Measurements from ENCODE around the gene COQ5. TPM values are rescaled to one million over a fixed set of nuclear protein-coding genes. Genes with fewer than 3 reads are reported as not detected.
A peak's percentile ranks its signal among the peaks of the same experiment; 100 is the strongest.

The COQ5 gene
- total and polyA plus RNA-seq, 3 experiments from 2014 or later: 37.5 to 39.7 (median 39.0) TPM

DNA sequence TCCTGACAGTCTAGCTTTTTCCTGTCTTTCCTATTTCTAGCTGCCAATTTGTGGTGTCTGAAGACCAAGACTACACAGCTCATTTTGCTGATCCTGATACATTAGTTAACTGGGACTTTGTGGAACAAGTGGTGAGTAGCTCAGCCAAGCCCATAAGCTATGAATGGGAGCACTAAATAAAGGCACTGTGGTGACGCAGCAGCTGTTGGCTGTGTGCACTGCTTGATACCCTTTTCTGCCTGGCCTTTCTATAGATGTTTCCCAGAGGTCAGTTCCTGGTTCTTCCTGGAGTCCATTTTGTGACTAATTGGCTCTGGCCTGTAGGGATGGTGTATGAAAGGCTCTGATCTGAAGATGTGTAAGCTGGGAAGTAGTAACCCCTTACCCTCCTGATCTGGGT, 25.7 kb upstream of the COQ5 start:
- no peaks in the 10 kb centered on the region for H3K4me1 ChIP-seq (ENCODE audit: insufficient read depth, low read length)
- Mint-ChIP-seq H3K9me3 (no peaks in the 10 kb centered on the region), H3K27me3 (no peaks in the 10 kb centered on the region), H3K4me3 (no peak overlapping the region), H3K27ac (peak overlapping the region in 2 of 8 donors; percentile 33 to 42), H3K36me3 (peaks cover 8 to 62% (median 13%) of the 10 kb centered on the region in 3 donors), H3K4me1 (peaks cover 5 to 23% (median 11%) of the 10 kb centered on the region in 3 donors)
- H3K9me3 ChIP-seq (ENCODE audit: low read length): no peaks in the 10 kb centered on the region
- no peaks in the 10 kb centered on the region for H3K27me3 ChIP-seq (ENCODE audit: insufficient read depth, low read length, poor library complexity, severe bottlenecking)
- CTCF ChIA-PET: interaction anchor here (1.9 kb wide), 1 partner anchor 28 kb away, joined by 4 read pairs; no protein-coding TSS in a partner anchor
- H3K27ac ChIP-seq (ENCODE audit: low read depth, low read length): no peak overlapping the region
- POLR2A ChIA-PET: no interaction called here
- no peak for DNase-seq
- peaks cover 23% of the 10 kb centered on the region for H3K36me3 ChIP-seq (ENCODE audit: insufficient read depth, low read length)
- no peak overlapping the region for H3K4me3 ChIP-seq (ENCODE audit: low read length)

- no peaks in the 10 kb centered on the region for H3K9me3 ChIP-seq (ENCODE audit: low read length)
- no peak for DNase-seq
- peaks cover 32% of the 10 kb centered on the region for H3K36me3 ChIP-seq (ENCODE audit: insufficient read depth, low read length)
- H3K4me1 ChIP-seq (ENCODE audit: insufficient read depth, low read length): peaks cover 24% of the 10 kb centered on the region
- no peaks in the 10 kb centered on the region for H3K27me3 ChIP-seq (ENCODE audit: insufficient read depth, low read length, poor library complexity, severe bottlenecking)
- ChIA-PET CTCF (no interaction called here), POLR2A (no interaction called here)
- peak overlapping the region in 3 of 8 donors; percentile 6 to 76 (median 20) for H3K27ac Mint-ChIP-seq
- H3K9me3 Mint-ChIP-seq: no peaks in the 10 kb centered on the region
- no peak overlapping the region for H3K4me3 ChIP-seq (ENCODE audit: low read length)
- H3K27me3 Mint-ChIP-seq: no peaks in the 10 kb centered on the region
- peaks cover 0 to 29% (median 4%) of the 10 kb centered on the region in 3 donors for H3K36me3 Mint-ChIP-seq
- no peak overlapping the region for H3K27ac ChIP-seq (ENCODE audit: low read depth, low read length)
- H3K4me3 Mint-ChIP-seq: no peak overlapping the region
- H3K4me1 Mint-ChIP-seq: peaks cover 17 to 41% (median 23%) of the 10 kb centered on the region in 3 donors
Measured at GRCh38 chr12:120546050-120546386, 17.1 kb upstream of the COQ5 start.

DNA sequence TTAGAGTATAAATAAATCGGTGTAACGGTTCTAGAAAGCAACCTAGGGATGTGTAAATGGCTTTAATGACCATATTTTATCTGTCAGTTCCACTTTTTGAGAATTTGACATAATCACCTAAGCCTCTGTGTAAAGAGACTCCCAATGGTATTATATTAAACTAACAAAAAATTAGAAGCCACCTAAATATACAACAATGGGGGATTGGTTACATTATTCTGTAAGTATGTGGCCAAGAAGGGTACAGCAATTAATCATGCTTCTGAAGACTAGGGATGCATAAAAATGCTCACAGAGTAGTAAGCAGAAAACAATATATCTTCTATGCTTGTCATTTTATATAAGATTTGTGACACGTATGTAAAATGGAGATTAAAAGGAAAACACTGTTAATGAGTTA, 15.7 kb upstream of the COQ5 start:
- CTCF ChIA-PET: no interaction called here

DNA sequence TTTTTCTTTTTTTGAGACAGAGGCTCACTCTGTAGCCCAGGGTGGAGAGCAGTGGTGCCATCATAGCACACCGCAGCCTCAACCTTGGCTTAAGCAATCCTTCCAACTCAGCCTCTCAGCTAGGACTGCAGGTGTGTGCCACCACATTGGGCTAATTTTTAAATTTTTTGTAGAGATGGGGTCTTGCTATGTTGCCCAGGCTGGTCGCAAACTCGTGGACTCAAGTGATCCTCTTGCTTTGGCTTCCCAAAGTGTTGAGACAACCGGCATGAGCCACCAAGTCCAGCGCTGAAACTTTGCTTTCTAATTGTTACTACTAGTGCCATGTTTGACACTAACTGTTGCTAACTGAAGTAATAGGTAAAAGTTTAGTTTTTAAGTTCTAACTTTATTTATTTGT, 13.2 kb upstream of the COQ5 start:
- Mint-ChIP-seq H3K9me3 (no peaks in the 10 kb centered on the region), H3K27me3 (no peaks in the 10 kb centered on the region), H3K27ac (no peak overlapping the region), H3K36me3 (peaks cover 0 to 57% (median 12%) of the 10 kb centered on the region in 3 donors), H3K4me3 (no peak overlapping the region), H3K4me1 (peaks cover 52 to 78% (median 56%) of the 10 kb centered on the region in 3 donors)
- ChIA-PET POLR2A (no interaction called here), CTCF (interaction anchor here (0.8 kb wide), 1 partner anchor 10 kb away, joined by 3 read pairs; no protein-coding TSS in a partner anchor)
- H3K27ac ChIP-seq (ENCODE audit: low read depth, low read length): no peak overlapping the region
- H3K27me3 ChIP-seq (ENCODE audit: insufficient read depth, low read length, poor library complexity, severe bottlenecking): no peaks in the 10 kb centered on the region
- H3K36me3 ChIP-seq (ENCODE audit: insufficient read depth, low read length): peaks cover 17% of the 10 kb centered on the region
- H3K9me3 ChIP-seq (ENCODE audit: low read length): no peaks in the 10 kb centered on the region
- H3K4me1 ChIP-seq (ENCODE audit: insufficient read depth, low read length): peaks cover 55% of the 10 kb centered on the region
- no peak for DNase-seq
- no peak overlapping the region for H3K4me3 ChIP-seq (ENCODE audit: low read length)

More for the DNA sequence above, 15.7 kb upstream of the COQ5 start:
- no peak overlapping the region for H3K27ac ChIP-seq (ENCODE audit: low read depth, low read length)
- H3K4me1 ChIP-seq (ENCODE audit: insufficient read depth, low read length): peaks cover 34% of the 10 kb centered on the region
- H3K4me3 ChIP-seq (ENCODE audit: low read length): no peak overlapping the region
- H3K36me3 ChIP-seq (ENCODE audit: insufficient read depth, low read length): peaks cover 32% of the 10 kb centered on the region
- H3K36me3 Mint-ChIP-seq: peaks cover 0 to 36% (median 6%) of the 10 kb centered on the region in 3 donors
- H3K27me3 Mint-ChIP-seq: no peaks in the 10 kb centered on the region
- H3K27me3 ChIP-seq (ENCODE audit: insufficient read depth, low read length, poor library complexity, severe bottlenecking): no peaks in the 10 kb centered on the region
- POLR2A ChIA-PET: no interaction called here
- no peaks in the 10 kb centered on the region for H3K9me3 Mint-ChIP-seq
- H3K9me3 ChIP-seq (ENCODE audit: low read length): no peaks in the 10 kb centered on the region
- no peak overlapping the region for H3K4me3 Mint-ChIP-seq
- H3K4me1 Mint-ChIP-seq: peaks cover 27 to 53% (median 31%) of the 10 kb centered on the region in 3 donors
- peak overlapping the region in 1 of 8 donors; percentile 47 for H3K27ac Mint-ChIP-seq
- DNase-seq: no peak

- POLR2A ChIA-PET: no interaction called here
- Mint-ChIP-seq H3K27ac (peak overlapping the region in 4 of 8 donors; percentile 17 to 83 (median 54)), H3K4me3 (peak overlapping the region in 3 of 7 donors; percentile 28 to 48 (median 43)), H3K27me3 (no peaks in the 10 kb centered on the region), H3K36me3 (peaks cover 0 to 69% (median 9%) of the 10 kb centered on the region in 3 donors), H3K4me1 (peaks cover 62 to 90% (median 68%) of the 10 kb centered on the region in 3 donors), H3K9me3 (no peaks in the 10 kb centered on the region)
- Histone ChIP-seq H3K27me3 (ENCODE audit: insufficient read depth, low read length, poor library complexity, severe bottlenecking) (no peaks in the 10 kb centered on the region), H3K27ac (ENCODE audit: low read depth, low read length) (no peak overlapping the region), H3K36me3 (ENCODE audit: insufficient read depth, low read length) (peaks cover 4% of the 10 kb centered on the region), H3K9me3 (ENCODE audit: low read length) (no peaks in the 10 kb centered on the region), H3K4me1 (ENCODE audit: insufficient read depth, low read length) (peaks cover 71% of the 10 kb centered on the region), H3K4me3 (ENCODE audit: low read length) (no peak overlapping the region)
- CTCF ChIA-PET: no interaction called here
- DNase-seq: no peak
Measured at GRCh38 chr12:120540445-120540844, 11.5 kb upstream of the COQ5 start.

DNA sequence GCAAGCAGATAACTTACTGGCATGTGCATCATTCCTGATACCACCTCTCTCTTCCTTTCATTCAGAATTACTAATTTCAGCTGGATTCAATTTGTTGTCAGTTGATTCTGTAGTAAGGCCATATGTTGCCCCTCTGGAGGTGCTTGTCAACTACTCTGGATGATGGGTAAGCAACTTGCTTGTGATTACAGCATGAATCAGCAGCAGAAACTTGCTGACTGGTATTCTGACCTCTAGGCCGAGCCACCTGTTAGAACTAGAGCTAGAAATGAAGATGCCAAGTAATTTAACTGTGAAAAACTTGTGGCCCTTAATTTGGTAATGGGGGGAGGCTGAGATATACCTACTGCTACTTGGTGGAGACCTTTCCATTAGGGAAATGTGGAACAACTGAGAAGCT, 10.3 kb upstream of the COQ5 start:
- peaks cover 63 to 88% (median 66%) of the 10 kb centered on the region in 3 donors for H3K4me1 Mint-ChIP-seq
- DNase-seq: no peak
- peaks cover 4% of the 10 kb centered on the region for H3K36me3 ChIP-seq (ENCODE audit: insufficient read depth, low read length)

DNA sequence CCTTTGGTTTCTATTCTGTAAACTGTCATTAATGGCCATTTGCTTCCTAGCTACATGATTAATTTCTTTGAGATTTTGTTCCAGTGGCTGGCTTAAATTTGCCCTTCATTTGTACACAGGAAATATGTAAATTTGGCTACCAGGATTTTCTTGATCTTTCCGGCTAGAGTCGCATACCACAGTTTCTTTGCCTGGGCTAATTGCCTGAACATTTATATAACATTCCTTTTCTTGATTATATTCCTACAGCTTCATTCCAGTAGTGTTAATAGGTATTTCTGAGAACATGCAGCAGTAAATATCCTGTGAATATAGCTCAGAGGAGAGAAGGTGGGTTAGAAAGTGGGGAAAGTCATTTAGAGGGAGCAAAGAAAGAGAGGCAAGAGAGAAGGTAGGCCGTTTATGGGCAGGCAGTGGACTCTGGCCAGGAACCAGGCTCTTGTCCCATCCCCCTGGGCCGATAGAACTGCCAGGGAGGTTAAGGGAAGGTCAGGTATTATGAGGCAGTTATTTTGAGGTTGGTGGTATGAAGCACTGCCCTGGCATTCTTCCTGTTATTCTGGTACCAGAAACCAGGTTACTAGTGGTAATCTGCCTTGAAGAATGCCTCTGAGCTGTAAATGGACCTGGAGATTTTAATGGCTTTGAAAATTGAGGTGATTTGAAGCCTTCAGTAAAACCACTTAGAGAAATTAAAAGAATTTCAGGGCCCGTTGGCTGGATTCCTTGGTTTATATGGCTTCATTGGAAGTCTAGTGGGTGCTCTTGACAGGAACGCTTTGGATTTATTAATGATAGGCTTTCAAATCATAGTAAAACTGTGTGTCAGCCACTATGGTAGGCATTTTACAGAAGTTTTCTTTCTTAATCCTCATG, 9.6 kb upstream of the COQ5 start:
- H3K27me3 ChIP-seq (ENCODE audit: insufficient read depth, low read length, poor library complexity, severe bottlenecking): no peaks in the 10 kb centered on the region
- peak overlapping the region; percentile 26 for H3K4me3 ChIP-seq (ENCODE audit: low read length)
- CTCF ChIA-PET: interaction anchor here (1.2 kb wide), 1 partner anchor 28 kb away, joined by 3 read pairs; no protein-coding TSS in a partner anchor
- peaks cover 4% of the 10 kb centered on the region for H3K36me3 ChIP-seq (ENCODE audit: insufficient read depth, low read length)
- peaks cover 64 to 84% (median 67%) of the 10 kb centered on the region in 3 donors for H3K4me1 Mint-ChIP-seq
- H3K4me1 ChIP-seq (ENCODE audit: insufficient read depth, low read length): peaks cover 69% of the 10 kb centered on the region
- H3K27ac Mint-ChIP-seq: peak overlapping the region; percentile 12 to 92 (median 82)
- POLR2A ChIA-PET: interaction anchor here (1.2 to 1.8 kb wide), 2 partner anchors 9 to 42 kb away, joined by 3 to 7 read pairs; partner anchors contain the start of gene COQ5
- H3K9me3 ChIP-seq (ENCODE audit: low read length): no peaks in the 10 kb centered on the region
- H3K36me3 Mint-ChIP-seq: peaks cover 0 to 69% (median 9%) of the 10 kb centered on the region in 3 donors
- peak overlapping the region; percentile 90 to 98 (median 95) for H3K4me3 Mint-ChIP-seq
- no peak overlapping the region for H3K27ac ChIP-seq (ENCODE audit: low read depth, low read length)
- no peak for DNase-seq
- H3K27me3 Mint-ChIP-seq: peaks cover 0 to 2% of the 10 kb centered on the region in 2 donors
- H3K9me3 Mint-ChIP-seq: no peaks in the 10 kb centered on the region

More for the DNA sequence above, 10.3 kb upstream of the COQ5 start:
- ChIA-PET CTCF (interaction anchor here (1.2 kb wide), 1 partner anchor 28 kb away, joined by 3 read pairs; no protein-coding TSS in a partner anchor), POLR2A (interaction anchor here (0.7 to 1.8 kb wide), 3 partner anchors 10 to 214 kb away, joined by 3 to 7 read pairs (median 4); partner anchors contain the start of gene COQ5)
- H3K4me3 Mint-ChIP-seq: peak overlapping the region; percentile 66 to 97 (median 94)
- H3K27me3 ChIP-seq (ENCODE audit: insufficient read depth, low read length, poor library complexity, severe bottlenecking): no peaks in the 10 kb centered on the region
- peak overlapping the region; percentile 7 for H3K4me3 ChIP-seq (ENCODE audit: low read length)
- H3K27ac Mint-ChIP-seq: peak overlapping the region; percentile 28 to 92 (median 79)
- H3K27me3 Mint-ChIP-seq: no peaks in the 10 kb centered on the region
- peaks cover 0 to 72% (median 9%) of the 10 kb centered on the region in 3 donors for H3K36me3 Mint-ChIP-seq
- no peaks in the 10 kb centered on the region for H3K9me3 ChIP-seq (ENCODE audit: low read length)
- H3K4me1 ChIP-seq (ENCODE audit: insufficient read depth, low read length): peaks cover 67% of the 10 kb centered on the region
- H3K9me3 Mint-ChIP-seq: no peaks in the 10 kb centered on the region
- no peak overlapping the region for H3K27ac ChIP-seq (ENCODE audit: low read depth, low read length)

DNA sequence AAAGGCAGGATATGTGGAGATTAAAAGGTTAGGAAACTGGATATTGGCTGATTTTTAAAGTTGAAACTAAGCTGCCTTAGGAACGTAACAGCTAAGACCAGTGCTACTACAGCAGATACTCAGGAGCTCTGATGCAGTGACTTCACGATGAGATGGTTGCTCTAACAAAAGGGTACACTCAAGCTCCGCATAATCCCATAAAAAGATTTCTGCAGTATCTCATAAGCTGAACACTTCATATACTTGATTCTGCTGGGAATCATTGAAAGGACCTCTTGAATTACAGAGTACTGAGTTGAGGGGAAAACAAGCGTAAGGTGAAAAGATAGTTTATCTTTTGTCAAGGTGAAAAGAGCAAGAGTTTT, 8.9 kb upstream of the COQ5 start:
- H3K4me3 ChIP-seq (ENCODE audit: low read length): peak overlapping the region; percentile 26
- ChIA-PET CTCF (no interaction called here), POLR2A (interaction anchor here (1.2 to 1.8 kb wide), 2 partner anchors 9 to 41 kb away, joined by 3 to 7 read pairs; partner anchors contain the start of gene COQ5)
- peak overlapping the region in 7 of 8 donors; percentile 30 to 92 (median 84) for H3K27ac Mint-ChIP-seq
- peak overlapping the region; percentile 90 to 98 (median 95) for H3K4me3 Mint-ChIP-seq
- no peak for DNase-seq
- peaks cover 4% of the 10 kb centered on the region for H3K36me3 ChIP-seq (ENCODE audit: insufficient read depth, low read length)
- peaks cover 0 to 65% (median 9%) of the 10 kb centered on the region in 3 donors for H3K36me3 Mint-ChIP-seq
- H3K27me3 Mint-ChIP-seq: peaks cover 0 to 2% of the 10 kb centered on the region in 2 donors
- H3K9me3 Mint-ChIP-seq: no peaks in the 10 kb centered on the region
- H3K27me3 ChIP-seq (ENCODE audit: insufficient read depth, low read length, poor library complexity, severe bottlenecking): no peaks in the 10 kb centered on the region
- H3K4me1 Mint-ChIP-seq: peaks cover 60 to 80% (median 65%) of the 10 kb centered on the region in 3 donors
- peaks cover 64% of the 10 kb centered on the region for H3K4me1 ChIP-seq (ENCODE audit: insufficient read depth, low read length)
- H3K9me3 ChIP-seq (ENCODE audit: low read length): no peaks in the 10 kb centered on the region
- no peak overlapping the region for H3K27ac ChIP-seq (ENCODE audit: low read depth, low read length)

All from CD8-positive, alpha-beta memory T cell (primary cell).